Panc1 (cell line): ENCODE results near the gene PBRM1. TPM values are rescaled to one million over a fixed set of nuclear protein-coding genes. Genes with fewer than 3 reads are reported as not detected.

Experiments
- ATAC-seq: fragments of 200-7000 bp; cut with Tn5 transposase; 2 replicates; pipeline ENCODE4 v1.9.1; 2020; ENCODE audit warnings: mild to moderate bottlenecking, moderate library complexity
- BruUV-seq: library from RNA; stranded (reverse); fragments of 400-500 nt; replicated peaks from 2 replicates; lab custom pipeline; 2021; lab: Mats Ljungman, UMichigan
- CTCF ChIA-PET: fragments of 300-600 bp; sonication (Branson Sonifier 250); formaldehyde crosslinking; loops from one replicate; lab custom pipeline; 2022; ENCODE audit warnings: antibody characterized with exemption; lab: Charles Lee
- POLR2A ChIA-PET: fragments of 300-600 bp; sonication (Branson Sonifier 250); formaldehyde crosslinking; loops from one replicate; lab custom pipeline; 2022; ENCODE audit warnings: antibody characterized with exemption; lab: Charles Lee
- DNase-seq: peaks from one replicate; pipeline ENCODE4 v3.0.0-alpha.2; 2010; ENCODE audit warnings: low read depth, low spot score
- H3K27ac ChIP-seq: 2 replicates; pipeline ENCODE4 v1.5.1; 2011; ENCODE audit warnings: mild to moderate bottlenecking, low read length, inconsistent platforms
- H3K27me3 ChIP-seq: fragments of 200-500 bp; sonication (Bioruptor generic); 2 replicates; pipeline ENCODE4 v1.6.0; 2014; ENCODE audit warnings: low read length, inconsistent platforms; ENCODE audit not compliant: control insufficient read depth, insufficient read depth
- H3K36me3 ChIP-seq: fragments of 200-500 bp; sonication (Bioruptor generic); 2 replicates; pipeline ENCODE4 v1.5.1; 2014; ENCODE audit warnings: inconsistent platforms, mild to moderate bottlenecking, low read length, moderate library complexity; ENCODE audit not compliant: control insufficient read depth, insufficient read depth
- H3K4me1 ChIP-seq: 2 replicates; pipeline ENCODE4 v1.5.1; 2011; ENCODE audit warnings: inconsistent platforms, mild to moderate bottlenecking, low read length, moderate library complexity; ENCODE audit not compliant: control insufficient read depth, insufficient read depth
- H3K4me3 ChIP-seq, 2 experiments: 2 replicates each; pipeline ENCODE4 v1.5.1; 2011 to 2012; ENCODE audit warnings: low read depth in 2 of 2, low read length in 2 of 2, mild to moderate bottlenecking in 2 of 2, inconsistent platforms in 1 of 2, moderate library complexity in 1 of 2
- H3K9me3 ChIP-seq: fragments of 200-500 bp; sonication (Bioruptor generic); 2 replicates; pipeline ENCODE4 v1.5.1; 2014; ENCODE audit warnings: low read depth, mild to moderate bottlenecking, inconsistent platforms, low read length, moderate library complexity; ENCODE audit not compliant: control insufficient read depth, insufficient read depth
- CTCF ChIP-seq: fragments of 450-650 bp; IDR thresholded peaks from 2 replicates; pipeline ENCODE4 v1.5.1; 2017; ENCODE audit warnings: mild to moderate bottlenecking
- POLR2AphosphoS5 ChIP-seq: IDR thresholded peaks from 2 replicates; pipeline ENCODE4 v1.6.1; 2012; ENCODE audit warnings: mild to moderate bottlenecking, low read depth, low read length, moderate library complexity
- REST ChIP-seq, 2 experiments: IDR thresholded peaks; 2 replicates each; pipeline ENCODE4 v1.6.1; 2011 to 2012; ENCODE audit warnings: low read depth in 2 of 2, control low read depth in 1 of 2, low read length in 1 of 2, mild to moderate bottlenecking in 1 of 2, moderate library complexity in 1 of 2; ENCODE audit not compliant: insufficient read depth in 1 of 2
- SIN3A ChIP-seq: IDR thresholded peaks from 2 replicates; pipeline ENCODE4 v1.6.1; 2012; ENCODE audit warnings: low read depth, mild to moderate bottlenecking, low read length, moderate library complexity, borderline replicate concordance; ENCODE audit not compliant: insufficient read depth
- TCF7L2 ChIP-seq: IDR thresholded peaks from 2 replicates; pipeline ENCODE4 v1.6.1; 2011; ENCODE audit warnings: mild to moderate bottlenecking, low read depth, low read length, inconsistent platforms
- in situ Hi-C: cut with HindIII; loops from 2 replicates; pipeline ENCODE4 v1.10.0; 2016; ENCODE audit warnings: low sequenced_read_pairs, low pct_unique_long_range_greater_than_20kb
- intact Hi-C: fragments of 100-400 bp; cut with micrococcal nuclease; formaldehyde crosslinking; loops from one replicate; pipeline ENCODE4 v1.10.0; 2022; ENCODE audit not compliant: unreplicated experiment
- total RNA-seq: library from RNA; stranded (reverse); gene quantifications from one replicate; pipeline ENCODE4 v1.2.1, GENCODE V29; 2021; ENCODE audit not compliant: unreplicated experiment

The PBRM1 gene
- total RNA-seq, 1 experiment from 2014 or later, result 43.5 TPM

- Histone ChIP-seq H3K36me3 (peaks cover 13% of the 10 kb centered on the region), H3K4me1 (no peaks in the 10 kb centered on the region), H3K27me3 (no peaks in the 10 kb centered on the region), H3K27ac (no peak overlapping the region), H3K9me3 (no peaks in the 10 kb centered on the region), H3K4me3 (no peak overlapping the region)
- in situ Hi-C loops (no loop called here), intact Hi-C loops (no loop called here)
- DNase-seq (no peak), ATAC-seq (no peak)
- ChIA-PET CTCF (no interaction called here), POLR2A (no interaction called here)
- TF ChIP-seq CTCF (no peak), SIN3A (no peak), TCF7L2 (no peak), POLR2AphosphoS5 (no peak), REST (IDR thresholded peaks at IDR 0.05; ENCODE audit: insufficient read depth in 1 of 2, low read depth in 2 of 2, low read length in 1 of 2) (no peak)
- no TSS peak for BruUV-seq
These were observed 65.1 kb downstream of the PBRM1 start for GRCh38 chr3:52620580-52620979.

- Histone ChIP-seq H3K36me3 (peaks cover 18% of the 10 kb centered on the region), H3K4me1 (no peaks in the 10 kb centered on the region), H3K9me3 (no peaks in the 10 kb centered on the region), H3K27me3 (no peaks in the 10 kb centered on the region), H3K4me3 (no peak overlapping the region), H3K27ac (no peak overlapping the region)
- no TSS peak for BruUV-seq
- intact Hi-C loops (no loop called here), in situ Hi-C loops (no loop called here)
- ChIA-PET POLR2A (no interaction called here), CTCF (no interaction called here)
- TF ChIP-seq REST (IDR thresholded peaks at IDR 0.05; ENCODE audit: insufficient read depth in 1 of 2, low read depth in 2 of 2, low read length in 1 of 2) (no peak), TCF7L2 (no peak), CTCF (no peak), SIN3A (no peak), POLR2AphosphoS5 (no peak)
- DNase-seq (no peak), ATAC-seq (no peak)
These were observed 70.5 kb downstream of the PBRM1 start for GRCh38 chr3:52615166-52615565.
